H1 (cell line): Measurements from ENCODE around the gene MPP3. TPM values are rescaled to one million over a fixed set of nuclear protein-coding genes. Genes with fewer than 3 reads are reported as not detected.

Experiments used
- CTCF ChIA-PET: fragments of 300-600 bp; sonication (Branson Sonifier 250); formaldehyde crosslinking; loops from one replicate; lab custom pipeline; 2021; ENCODE audit not compliant: partially characterized antibody; lab: Charles Lee
- POLR2A ChIA-PET: fragments of 300-600 bp; sonication (Branson Sonifier 250); formaldehyde crosslinking; loops from one replicate; lab custom pipeline; 2021; ENCODE audit warnings: inconsistent platforms; ENCODE audit not compliant: partially characterized antibody; lab: Charles Lee
- DNase-seq, 2 experiments: peaks; one replicate each; pipeline versions ENCODE4 v3.0.0 to v3.0.0-alpha.2; 2010 to 2022; ENCODE audit warnings: low spot score in 2 of 2, low read depth in 1 of 2, mixed read lengths in 1 of 2
- FAIRE-seq: peaks from 2 replicates; lab custom pipeline; 2011; peaks lifted over from hg19 to GRCh38; lab: Jason Lieb, UNC
- H2AFZ ChIP-seq: 2 replicates; pipeline ENCODE4 v1.8.1; 2012; ENCODE audit warnings: low read length, inconsistent platforms
- H2AK5ac ChIP-seq: 2 replicates; pipeline ENCODE4 v1.6.1; 2013; ENCODE audit warnings: low read depth, low read length
- H2BK120ac ChIP-seq: replicated peaks from 2 replicates; pipeline ENCODE3; 2013; ENCODE audit warnings: low read depth, low read length, inconsistent platforms
- H2BK12ac ChIP-seq: 2 replicates; pipeline ENCODE4 v1.6.1; 2013; ENCODE audit warnings: low read depth, low read length
- H2BK15ac ChIP-seq: 2 replicates; pipeline ENCODE4 v1.6.1; 2013; ENCODE audit warnings: low read length
- H2BK20ac ChIP-seq: 2 replicates; pipeline ENCODE4 v1.6.1; 2013; ENCODE audit warnings: low read length
- H2BK5ac ChIP-seq: 2 replicates; pipeline ENCODE4 v1.6.1; 2013; ENCODE audit warnings: low read depth, low read length
- H3K14ac ChIP-seq: 2 replicates; pipeline ENCODE4 v1.6.1; 2013; ENCODE audit warnings: inconsistent platforms; ENCODE audit not compliant: insufficient read length
- H3K18ac ChIP-seq: 2 replicates; pipeline ENCODE4 v1.6.1; 2013; ENCODE audit warnings: low read length; ENCODE audit errors: extremely low read depth
- H3K23ac ChIP-seq: 2 replicates; pipeline ENCODE4 v1.6.1; 2013; ENCODE audit warnings: inconsistent platforms; ENCODE audit not compliant: insufficient read length
- H3K23me2 ChIP-seq: 2 replicates; pipeline ENCODE4 v1.6.1; 2013; ENCODE audit warnings: low read depth, low read length
- H3K27ac ChIP-seq: 2 replicates; pipeline ENCODE4 v1.6.1; 2011; ENCODE audit warnings: low read depth, low read length, inconsistent platforms
- H3K27me3 ChIP-seq, 4 experiments: replicated peaks in 1 of 4; 1 replicate in 1 of 4; 2 replicates in 3 of 4; pipeline versions ENCODE4 v1.6.1 to v1.8.1; 2011 to 2013; ENCODE audit warnings: low read length in 3 of 4, mild to moderate bottlenecking in 3 of 4, inconsistent platforms in 2 of 4, mixed read lengths in 2 of 4, moderate library complexity in 1 of 4; ENCODE audit not compliant: control insufficient read depth in 3 of 4, insufficient read depth in 3 of 4; ENCODE audit errors: extremely low read depth in 1 of 4
- H3K36me3 ChIP-seq, 4 experiments: 2 replicates each; pipeline versions ENCODE4 v1.6.1 to v1.8.1; 2011 to 2013; ENCODE audit warnings: mild to moderate bottlenecking in 4 of 4, low read length in 3 of 4, moderate library complexity in 2 of 4, control low read depth in 1 of 4, inconsistent platforms in 1 of 4; ENCODE audit not compliant: insufficient read depth in 4 of 4, control insufficient read depth in 2 of 4
- H3K4ac ChIP-seq: replicated peaks from 2 replicates; pipeline ENCODE3; 2013; ENCODE audit warnings: low read length, low read depth, mixed read lengths, inconsistent platforms; ENCODE audit not compliant: insufficient read length
- H3K4me1 ChIP-seq, 4 experiments: replicated peaks in 1 of 4; 1 replicate in 1 of 4; 2 replicates in 3 of 4; pipeline versions ENCODE4 v1.6.1 to v1.8.1; 2011 to 2013; ENCODE audit warnings: low read length in 3 of 4, inconsistent platforms in 2 of 4, mixed read lengths in 1 of 4; ENCODE audit not compliant: insufficient read depth in 4 of 4, control insufficient read depth in 3 of 4
- H3K4me2 ChIP-seq, 2 experiments: 2 replicates each; pipeline versions ENCODE4 v1.6.1 to v1.8.1; 2011 to 2013; ENCODE audit warnings: low read depth in 2 of 2, low read length in 2 of 2, control low read depth in 1 of 2, inconsistent platforms in 1 of 2, mild to moderate bottlenecking in 1 of 2; ENCODE audit not compliant: insufficient read depth in 1 of 2
- H3K4me3 ChIP-seq, 4 experiments: fragments of 200-600, 300-600 bp in 1 of 4; sonication (generic), shearing (Covaris generic), sonication (Bioruptor Twin) in 1 of 4; 2 replicates each; pipeline versions ENCODE4 v1.5.1 to v1.8.1; 2011 to 2016; ENCODE audit warnings: low read length in 4 of 4, low read depth in 3 of 4, control low read depth in 2 of 4, inconsistent platforms in 2 of 4, mild to moderate bottlenecking in 2 of 4, mixed read lengths in 1 of 4, moderate library complexity in 1 of 4; ENCODE audit not compliant: insufficient read depth in 2 of 4; ENCODE audit errors: extremely low read depth in 1 of 4
- H3K56ac ChIP-seq: replicated peaks from 2 replicates; pipeline ENCODE3; 2013; ENCODE audit warnings: low read depth, mild to moderate bottlenecking, mixed read lengths, low read length, inconsistent platforms; ENCODE audit not compliant: insufficient read length
- H3K79me1 ChIP-seq: 2 replicates; pipeline ENCODE4 v1.6.1; 2013; ENCODE audit warnings: low read depth, low read length, control low read depth
- H3K79me2 ChIP-seq, 2 experiments: 2 replicates each; pipeline versions ENCODE4 v1.6.1 to v1.8.1; 2012 to 2013; ENCODE audit warnings: low read length in 2 of 2, mild to moderate bottlenecking in 2 of 2, inconsistent platforms in 1 of 2; ENCODE audit not compliant: insufficient read depth in 2 of 2, control insufficient read depth in 1 of 2
- H3K9ac ChIP-seq, 4 experiments: replicated peaks in 1 of 4; 1 replicate in 1 of 4; 2 replicates in 3 of 4; pipeline versions ENCODE4 v1.6.1 to v1.8.1; 2011 to 2013; ENCODE audit warnings: low read depth in 3 of 4, low read length in 3 of 4, control low read depth in 2 of 4, mild to moderate bottlenecking in 2 of 4, moderate library complexity in 2 of 4, inconsistent platforms in 1 of 4; ENCODE audit errors: extremely low read depth in 1 of 4
- H3K9me3 ChIP-seq, 2 experiments: 2 replicates each; pipeline versions ENCODE4 v1.6.1 to v1.8.1; 2012 to 2013; ENCODE audit warnings: mild to moderate bottlenecking in 2 of 2, moderate library complexity in 2 of 2, control low read depth in 1 of 2, inconsistent platforms in 1 of 2, low read depth in 1 of 2, low read length in 1 of 2, mixed read lengths in 1 of 2; ENCODE audit not compliant: insufficient read depth in 2 of 2
- H4K20me1 ChIP-seq, 2 experiments: replicated peaks in 1 of 2; 2 replicates each; pipeline versions ENCODE3 to v1.8.1; 2011 to 2013; ENCODE audit warnings: inconsistent platforms in 2 of 2, low read length in 2 of 2, mild to moderate bottlenecking in 1 of 2; ENCODE audit not compliant: insufficient read depth in 2 of 2, control insufficient read depth in 1 of 2
- H4K5ac ChIP-seq: 2 replicates; pipeline ENCODE4 v1.6.1; 2013; ENCODE audit warnings: low read length, low read depth, mixed read lengths, inconsistent platforms; ENCODE audit not compliant: insufficient read length
- H4K8ac ChIP-seq: 2 replicates; pipeline ENCODE4 v1.8.0; 2013; ENCODE audit warnings: mild to moderate bottlenecking, moderate library complexity, low read length, inconsistent platforms; ENCODE audit not compliant: insufficient read depth; ENCODE audit errors: extremely low read depth
- H4K91ac ChIP-seq: replicated peaks from 2 replicates; pipeline ENCODE3; 2013; ENCODE audit warnings: low read length, mixed read lengths, inconsistent platforms; ENCODE audit not compliant: insufficient read length
- ASH2L ChIP-seq: fragments of 200-600, 300-600 bp; sonication (generic); IDR thresholded peaks from one replicate; pipeline ENCODE4 v1.7.1; 2017; ENCODE audit warnings: low read length
- CBX8 ChIP-seq: fragments of 300-800, 300-1000 bp; sonication (generic); IDR thresholded peaks from 2 replicates; pipeline ENCODE4 v1.7.1; 2016; ENCODE audit warnings: low read depth, low read length, borderline replicate concordance
- CHD1 ChIP-seq: IDR thresholded peaks from 2 replicates; pipeline ENCODE4 v1.6.1; 2012; ENCODE audit warnings: low read depth, low read length, improper control_type of control experiment
- HDAC2 ChIP-seq, 2 experiments: fragments of 300-600 bp in 1 of 2; sonication (generic) in 1 of 2; IDR thresholded peaks; 2 replicates each; pipeline ENCODE4 v1.6.1; 2011 to 2012; ENCODE audit warnings: low read depth in 2 of 2, low read length in 2 of 2, mild to moderate bottlenecking in 2 of 2, moderate library complexity in 2 of 2, borderline replicate concordance in 1 of 2, inconsistent platforms in 1 of 2
- PHF8 ChIP-seq: fragments of 200-600 bp; sonication (generic); conservative IDR thresholded peaks from 2 replicates; pipeline ENCODE4 v1.7.1; 2012; ENCODE audit warnings: low read depth, mild to moderate bottlenecking, inconsistent platforms, low read length, moderate library complexity
- POU5F1 ChIP-seq: IDR thresholded peaks from 2 replicates; pipeline ENCODE4 v1.6.1; 2011; ENCODE audit warnings: low read depth, mild to moderate bottlenecking, low read length, moderate library complexity
- SAP30 ChIP-seq: fragments of 300-600 bp; sonication (generic); IDR thresholded peaks from 2 replicates; pipeline ENCODE4 v1.7.1; 2012; ENCODE audit warnings: low read length, moderate library complexity, mild to moderate bottlenecking, inconsistent platforms; ENCODE audit not compliant: insufficient read depth, insufficient replicate concordance
- SP1 ChIP-seq: IDR thresholded peaks from 2 replicates; pipeline ENCODE4 v1.6.1; 2011; ENCODE audit warnings: low read depth, low read length
- SP2 ChIP-seq: IDR thresholded peaks from 2 replicates; pipeline ENCODE4 v1.6.1; 2012; ENCODE audit warnings: mild to moderate bottlenecking, low read length, inconsistent platforms
- TAF7 ChIP-seq: optimal IDR thresholded peaks from 2 replicates; pipeline ENCODE3; 2011; ENCODE audit warnings: low read depth, mild to moderate bottlenecking, inconsistent platforms, low read length, moderate library complexity, borderline replicate concordance
- TEAD4 ChIP-seq: IDR thresholded peaks from 2 replicates; pipeline ENCODE4 v1.6.1; 2012; ENCODE audit warnings: low read depth, low read length, inconsistent platforms, mixed read lengths
- WGBS, 2 experiments: shearing (Covaris generic) in 1 of 2; methylation state at CpG; one replicate each; pipeline versions ENCODE4 v1.1.6 to v1.1.7; 2013 to 2015; ENCODE audit warnings: low lambda C conversion rate in 2 of 2, mixed read lengths in 2 of 2, inconsistent platforms in 1 of 2, low coverage in 1 of 2, missing lambda C conversion rate in 1 of 2; ENCODE audit not compliant: insufficient replicate concordance in 2 of 2, insufficient coverage in 1 of 2, insufficient read length in 1 of 2; ENCODE audit errors: extremely low coverage in 1 of 2, missing lambda C conversion rate in 1 of 2; 5-methylcytosine and 5-hydroxymethylcytosine counted together
- polyA plus RNA-seq, 7 experiments: library from polyadenylated mRNA; depleted of rRNA in 3 of 7; stranded (reverse) in 5 of 7; unstranded in 2 of 7; fragments of >200 nt in 5 of 7; fragments of 200-250 nt in 2 of 7; gene quantifications; 1 replicate in 5 of 7; 2 replicates in 1 of 7; 4 replicates in 1 of 7; pipeline versions ENCODE4 v1.2.1 to v1.2.3, GENCODE V29; 2011 to 2013; ENCODE audit warnings: missing spikeins in 2 of 7, mixed read lengths in 2 of 7
- total RNA-seq: library from RNA; stranded (reverse); fragmentation: NEBNext Ultra II Directional; extraction: Animal tissue kit (Norgen Biotek cat#: 25700); gene quantifications from 2 replicates; pipeline ENCODE4 v1.2.1, GENCODE V29; 2021
- TF ChIP-seq, protein P1 (sequence below): IDR thresholded peaks from 2 replicates; pipeline ENCODE4 v1.6.1; 2011; ENCODE audit warnings: low read depth, mild to moderate bottlenecking, low read length; ENCODE audit not compliant: insufficient read depth

The MPP3 gene
- total and polyA plus RNA-seq, 2 of the 8 experiments (the other 6 are each of a cell fraction or from before 2014, with no cell fraction given): 3.1 to 6.1 TPM

GRCh38 chr17:43801844-43802243, 31.1 kb downstream of the MPP3 start:
- no peak overlapping the region for H4K5ac ChIP-seq
- H3K4me3 ChIP-seq: no peak overlapping the region
- H2BK5ac ChIP-seq: no peak overlapping the region
- no peaks in the 10 kb centered on the region for H3K79me2 ChIP-seq
- ChIA-PET POLR2A (no interaction called here), CTCF (interaction anchor here (0.6 kb wide), 1 partner anchor 22 kb away, joined by 5 read pairs; no protein-coding TSS in a partner anchor)
- no peak overlapping the region for H4K91ac ChIP-seq
- FAIRE-seq (no peak), DNase-seq (no peak)
- H2AK5ac ChIP-seq: no peak overlapping the region
- H2BK12ac ChIP-seq: no peak overlapping the region
- H3K27ac ChIP-seq: no peak overlapping the region
- H2AFZ ChIP-seq: no peak overlapping the region
- H3K9me3 ChIP-seq: peaks cover 5 to 11% of the 10 kb centered on the region in 2 experiments; a peak in 3 of 4 replicates
- no peak overlapping the region for H3K14ac ChIP-seq
- H3K56ac ChIP-seq: no peak overlapping the region
- no peak overlapping the region for H3K9ac ChIP-seq
- H3K27me3 ChIP-seq: no peaks in the 10 kb centered on the region
- H3K36me3 ChIP-seq: peaks cover 0 to 2% (median 0%) of the 10 kb centered on the region in 4 experiments; a peak in 1 of 8 replicates
- H4K20me1 ChIP-seq: no peaks in the 10 kb centered on the region
- 95% methylated on average over 3 of the region's 3 CpGs; no CpG with 5 or more reads in 1 of the 2 experiments for WGBS, 2 experiments
- no peaks in the 10 kb centered on the region for H3K23me2 ChIP-seq
- no peak overlapping the region for H2BK15ac ChIP-seq
- no peak overlapping the region for H2BK120ac ChIP-seq
- no peak overlapping the region for H3K18ac ChIP-seq
- no peak overlapping the region for H2BK20ac ChIP-seq
- no peak overlapping the region for H3K4ac ChIP-seq
- H3K79me1 ChIP-seq: no peaks in the 10 kb centered on the region
- H3K4me1 ChIP-seq: peaks cover 0 to 17% (median 7%) of the 10 kb centered on the region in 4 experiments; a peak in 5 of 7 replicates
- no peak overlapping the region for H4K8ac ChIP-seq
- no peak overlapping the region for H3K23ac ChIP-seq
- no peak overlapping the region for H3K4me2 ChIP-seq
- TF ChIP-seq SP1: no peak
- no peak for TF ChIP-seq POU5F1
- TF ChIP-seq ASH2L: no peak
- no peak for TF ChIP-seq PHF8
- no peak for TF ChIP-seq HDAC2 (IDR thresholded peaks at IDR 0.05; ENCODE audit: borderline replicate concordance in 1 of 2, low read depth in 2 of 2, low read length in 2 of 2)
- TF ChIP-seq TAF7: no peak
- TF ChIP-seq SAP30: no peak
- TF ChIP-seq TEAD4: no peak
- no peak for TF ChIP-seq CBX8
- TF ChIP-seq, protein P1, sequence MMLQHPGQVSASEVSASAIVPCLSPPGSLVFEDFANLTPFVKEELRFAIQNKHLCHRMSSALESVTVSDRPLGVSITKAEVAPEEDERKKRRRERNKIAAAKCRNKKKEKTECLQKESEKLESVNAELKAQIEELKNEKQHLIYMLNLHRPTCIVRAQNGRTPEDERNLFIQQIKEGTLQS: no peak
- no peak for TF ChIP-seq SP2
- TF ChIP-seq CHD1: no peak
